B cell (primary cell): ENCODE data around the gene KARS1. TPM values are rescaled to one million over a fixed set of nuclear protein-coding genes. Genes with fewer than 3 reads are reported as not detected.

Source experiments
- ATAC-seq: fragments of 200-7000 bp; cut with Tn5 transposase; one replicate; pipeline ENCODE4 v1.10.0; 2021; ENCODE audit warnings: low read depth, mild to moderate bottlenecking, moderate number of reproducible peaks, moderate library complexity
- CTCF ChIA-PET: fragments of 350-600 bp; sonication (Branson Sonifier 250); formaldehyde crosslinking; loops from one replicate; lab custom pipeline; 2021; ENCODE audit warnings: antibody characterized with exemption, inconsistent platforms; lab: Charles Lee
- POLR2A ChIA-PET: fragments of 350-600 bp; sonication (Branson Sonifier 250); formaldehyde crosslinking; loops from one replicate; lab custom pipeline; 2021; ENCODE audit warnings: antibody characterized with exemption; lab: Charles Lee
- DNase-seq: peaks from one replicate; pipeline ENCODE4 v3.0.0; 2013
- H2AFZ ChIP-seq: 2 replicates; pipeline ENCODE4 v1.6.1; 2012; ENCODE audit warnings: mild to moderate bottlenecking, low read depth, low read length; ENCODE audit not compliant: insufficient read depth, poor library complexity, severe bottlenecking
- H3K27ac ChIP-seq, 2 donors: 1 replicate in 1 of 2; 2 replicates in 1 of 2; pipeline ENCODE4 v1.5.1; 2012 to 2013; ENCODE audit warnings: low read length in 2 of 2, mild to moderate bottlenecking in 2 of 2, moderate library complexity in 1 of 2
- H3K27me3 ChIP-seq, 4 experiments: fragments of 200-600 bp in 1 of 4; sonication (generic) in 1 of 4; replicated peaks in 1 of 4; 1 replicate in 2 of 4; 2 replicates in 2 of 4; pipeline versions ENCODE4 v1.6.1 to v1.7.0; 2013 to 2016; ENCODE audit warnings: low read length in 3 of 4, mild to moderate bottlenecking in 2 of 4, mixed read lengths in 1 of 4, moderate library complexity in 1 of 4; ENCODE audit not compliant: insufficient read depth in 4 of 4, control insufficient read depth in 3 of 4; ENCODE audit errors: control extremely low read depth in 1 of 4
- H3K36me3 ChIP-seq, 2 experiments: replicated peaks in 1 of 2; 1 replicate in 1 of 2; 2 replicates in 1 of 2; pipeline versions ENCODE4 v1.6.1 to v1.7.1; 2013; ENCODE audit warnings: low read length in 1 of 2; ENCODE audit not compliant: insufficient read depth in 2 of 2, control insufficient read depth in 1 of 2; ENCODE audit errors: control extremely low read depth in 1 of 2, extremely low read depth in 1 of 2
- H3K4me1 ChIP-seq, 2 donors: fragments of 200-600 bp in 1 of 2; sonication (generic) in 1 of 2; 1 replicate in 1 of 2; 2 replicates in 1 of 2; pipeline versions ENCODE4 v1.5.1 to v1.6.1; 2013 to 2017; ENCODE audit warnings: low read length in 2 of 2; ENCODE audit not compliant: control insufficient read depth in 2 of 2, insufficient read depth in 2 of 2
- H3K4me2 ChIP-seq: replicated peaks from 2 replicates; pipeline ENCODE3; 2012; ENCODE audit warnings: mild to moderate bottlenecking, low read depth, low read length; ENCODE audit not compliant: poor library complexity, severe bottlenecking
- H3K4me3 ChIP-seq, 5 experiments: fragments of 200-600 bp in 1 of 5; sonication (generic) in 1 of 5; 1 replicate in 3 of 5; 2 replicates in 2 of 5; pipeline versions ENCODE4 v1.5.1 to v1.7.0; 2011 to 2016; ENCODE audit warnings: low read length in 4 of 5, mild to moderate bottlenecking in 4 of 5, low read depth in 2 of 5, control low read depth in 1 of 5, moderate library complexity in 1 of 5; ENCODE audit not compliant: insufficient read depth in 1 of 5; ENCODE audit errors: control extremely low read depth in 1 of 5, extremely low read depth in 1 of 5
- H3K79me2 ChIP-seq: fragments of 200-600 bp; sonication (generic); one replicate; pipeline ENCODE4 v1.6.0; 2016; ENCODE audit warnings: low read length; ENCODE audit not compliant: control insufficient read depth, insufficient read depth
- H3K9ac ChIP-seq: fragments of 200-600 bp; sonication (generic); 2 replicates; pipeline ENCODE4 v1.6.1; 2017; ENCODE audit warnings: mild to moderate bottlenecking, low read length, moderate library complexity
- H3K9me3 ChIP-seq, 3 donors: one replicate each; pipeline versions ENCODE4 v1.6.1 to v1.7.1; 2013; ENCODE audit warnings: low read length in 2 of 3; ENCODE audit not compliant: control insufficient read depth in 2 of 3, insufficient read depth in 1 of 3; ENCODE audit errors: control extremely low read depth in 1 of 3
- H4K20me1 ChIP-seq: 2 replicates; pipeline ENCODE4 v1.6.0; 2012; ENCODE audit warnings: mild to moderate bottlenecking, low read length; ENCODE audit not compliant: insufficient read depth, control insufficient read depth, poor library complexity, severe bottlenecking
- H3K27ac Mint-ChIP-seq: one replicate; pipeline ENCODE4 v1.8.0; 2021; ENCODE audit warnings: mixed read lengths
- H3K27me3 Mint-ChIP-seq: one replicate; pipeline ENCODE4 v1.8.0; 2021; ENCODE audit warnings: mixed read lengths
- H3K4me1 Mint-ChIP-seq: one replicate; pipeline ENCODE4 v1.8.0; 2021; ENCODE audit warnings: mixed read lengths
- H3K4me3 Mint-ChIP-seq: one replicate; pipeline ENCODE4 v1.8.0; 2021; ENCODE audit warnings: mixed read lengths
- H3K9me3 Mint-ChIP-seq: one replicate; pipeline ENCODE4 v1.8.0; 2022; ENCODE audit warnings: mixed read lengths; ENCODE audit not compliant: insufficient read depth
- CTCF ChIP-seq: fragments of 200-600 bp; IDR thresholded peaks from one replicate; pipeline ENCODE4 v1.8.0; 2022; ENCODE audit warnings: antibody characterized with exemption, mild to moderate bottlenecking
- EZH2 ChIP-seq: IDR thresholded peaks from 2 replicates; pipeline ENCODE4 v1.6.1; 2012; ENCODE audit warnings: borderline replicate concordance, low read depth, mild to moderate bottlenecking, moderate library complexity, low read length; ENCODE audit not compliant: insufficient read depth, poor library complexity, severe bottlenecking
- WGBS: methylation state at CpG from one replicate; pipeline ENCODE4 v1.1.5; 2013; ENCODE audit warnings: missing lambda C conversion rate; ENCODE audit not compliant: insufficient coverage; 5-methylcytosine and 5-hydroxymethylcytosine counted together
- intact Hi-C: fragments of 100-400 bp; cut with micrococcal nuclease; formaldehyde crosslinking; loops from one replicate; pipeline ENCODE4 v1.10.0; 2022
- polyA plus RNA-seq: library from polyadenylated mRNA; depleted of rRNA; stranded (reverse); fragments of >200 nt; gene quantifications from 2 replicates; pipeline ENCODE4 v1.2.3, GENCODE V29; 2012
- total RNA-seq, 2 donors: library from RNA; stranded (reverse); fragments of 120-200 nt in 1 of 2; gene quantifications; 1 replicate in 1 of 2; 2 replicates in 1 of 2; pipeline versions ENCODE4 v1.2.3 to v1.2.4, GENCODE V29; 2013 to 2022

The KARS1 gene
- total and polyA plus RNA-seq, 2 donors (not counting 1 experiment from before 2014, with no cell fraction given), result 70.7 to 114 TPM

- Mint-ChIP-seq H3K27me3 (no peaks in the 10 kb centered on the region), H3K27ac (no peak overlapping the region), H3K9me3 (no peaks in the 10 kb centered on the region), H3K4me1 (peaks cover 11% of the 10 kb centered on the region), H3K4me3 (no peak overlapping the region)
- Histone ChIP-seq H3K27me3 (no peaks in the 10 kb centered on the region), H3K9me3 (no peaks in the 10 kb centered on the region), H4K20me1 (no peaks in the 10 kb centered on the region), H3K4me3 (no peak overlapping the region), H2AFZ (no peak overlapping the region), H3K27ac (no peak overlapping the region), H3K36me3 (peaks cover 5 to 63% of the 10 kb centered on the region in 2 experiments), H3K4me2 (no peak overlapping the region), H3K9ac (no peak overlapping the region), H3K79me2 (peaks cover 34% of the 10 kb centered on the region), H3K4me1 (peaks cover 2 to 12% of the 10 kb centered on the region in 2 donors)
- ATAC-seq (no peak), DNase-seq (no peak)
- TF ChIP-seq EZH2 (no peak), CTCF (no peak)
- intact Hi-C loops, result no loop called here
- WGBS, result no CpG with 5 or more reads among the region's 4 CpGs
- ChIA-PET POLR2A (no interaction called here), CTCF (interaction anchor here (0.7 kb wide), 1 partner anchor 35 kb away, joined by 3 read pairs; no protein-coding TSS in a partner anchor)
Measured at GRCh38 chr16:75616521-75617010, 30.9 kb downstream of the KARS1 start.

- H3K27ac ChIP-seq, result no peak overlapping the region
- intact Hi-C loops, result no loop called here
- Mint-ChIP-seq H3K27ac (no peak overlapping the region), H3K27me3 (no peaks in the 10 kb centered on the region), H3K9me3 (no peaks in the 10 kb centered on the region), H3K4me1 (peaks cover 4% of the 10 kb centered on the region), H3K4me3 (no peak overlapping the region)
- peaks cover 33% of the 10 kb centered on the region for H3K79me2 ChIP-seq
- H3K9ac ChIP-seq, result no peak overlapping the region
- no peak overlapping the region for H3K4me3 ChIP-seq
- DNase-seq (no peak), ATAC-seq (no peak)
- H3K9me3 ChIP-seq, result no peaks in the 10 kb centered on the region
- H3K27me3 ChIP-seq, result no peaks in the 10 kb centered on the region
- TF ChIP-seq EZH2 (no peak), CTCF (no peak)
- peaks cover 0 to 4% of the 10 kb centered on the region in 2 donors for H3K4me1 ChIP-seq
- no peaks in the 10 kb centered on the region for H4K20me1 ChIP-seq
- WGBS, result 100% methylated on average over 1 of the region's 2 CpGs
- no peak overlapping the region for H3K4me2 ChIP-seq
- CTCF ChIA-PET, result interaction anchor here (0.7 to 1.1 kb wide), 2 partner anchors 36 to 211 kb away, joined by 3 read pairs; no protein-coding TSS in a partner anchor
- no peak overlapping the region for H2AFZ ChIP-seq
- POLR2A ChIA-PET, result interaction anchor here (0.7 kb wide), 1 partner anchor 64 kb away, joined by 5 read pairs; no protein-coding TSS in a partner anchor
- H3K36me3 ChIP-seq, result peaks cover 5 to 67% of the 10 kb centered on the region in 2 experiments
Measured at GRCh38 chr16:75615619-75616018, 31.8 kb downstream of the KARS1 start.
